Subcutaneous adipose tissue (tissue), 4 donors: ENCODE data around the gene AK5. TPM values are rescaled to one million over a fixed set of nuclear protein-coding genes. Genes with fewer than 3 reads are reported as not detected.

ENCODE experiments used
- CTCF ChIP-seq: fragments of 450-650 bp; IDR thresholded peaks from one replicate; pipeline ENCODE4 v1.5.1; 2016; ENCODE audit warnings: low read depth, mild to moderate bottlenecking, control low read depth, antibody characterized with exemption, moderate library complexity
- total RNA-seq, 4 donors: library from RNA; depleted of rRNA; stranded (reverse); fragments of >200 nt; gene quantifications; one replicate each; pipeline ENCODE4 v1.1.0, GENCODE V29; 2016

AK5 gene
- total RNA-seq, 4 donors from 2014 or later: 0.34 to 0.38 TPM; not detected in 2

- no peak for TF ChIP-seq CTCF
These were observed 257.2 kb downstream of the AK5 start for GRCh38 chr1:77538956-77539518.

- no peak for TF ChIP-seq CTCF
These were observed 257.8 kb downstream of the AK5 start for GRCh38 chr1:77539519-77540142.

GRCh38 chr1:77540501-77541161 lies 258.8 kb downstream of the AK5 start:
- TF ChIP-seq CTCF: no peak

- TF ChIP-seq CTCF: no peak
These were observed 259.3 kb downstream of the AK5 start for GRCh38 chr1:77541162-77541545.

GRCh38 chr1:77542813-77543420 lies 261.1 kb downstream of the AK5 start:
- TF ChIP-seq CTCF: no peak

- no peak for TF ChIP-seq CTCF
These were observed 262.1 kb downstream of the AK5 start for GRCh38 chr1:77543822-77544448.

- TF ChIP-seq CTCF: no peak
These were observed 263.0 kb downstream of the AK5 start for GRCh38 chr1:77544845-77545244.
